SK-N-SH treated with all-trans-retinoic acid at 6 μM for 48 hours (cell line): ENCODE results near the gene ZNF536.

Source experiments
- ATAC-seq: fragments of 200-7000 bp; cut with Tn5 transposase; 3 replicates; pipeline ENCODE4 v1.9.1; 2020; ENCODE audit warnings: mild to moderate bottlenecking, moderate library complexity
- BACH2 ChIP-seq: fragments of 250-450 bp; sonication (Bioruptor Pico); IDR thresholded peaks from 2 replicates; pipeline ENCODE4 v1.9.0; 2021; ENCODE audit warnings: mild to moderate bottlenecking, borderline replicate concordance
- ESRRG ChIP-seq: fragments of 250-450 bp; sonication (Bioruptor Pico); IDR thresholded peaks from 2 replicates; pipeline ENCODE4 v1.6.1; 2021; ENCODE audit warnings: mild to moderate bottlenecking
- GLIS3 ChIP-seq: fragments of 250-450 bp; sonication (Bioruptor Pico); IDR thresholded peaks from 2 replicates; pipeline ENCODE4 v1.5.0; 2020; ENCODE audit warnings: mild to moderate bottlenecking, moderate library complexity
- OSR1 ChIP-seq: fragments of 250-450 bp; sonication (Bioruptor Pico); IDR thresholded peaks from 2 replicates; pipeline ENCODE4 v1.8.0; 2022; ENCODE audit warnings: moderate library complexity, mild to moderate bottlenecking, inconsistent platforms
- PPARA ChIP-seq: fragments of 250-450 bp; sonication (Bioruptor Pico); IDR thresholded peaks from 2 replicates; pipeline ENCODE4 v1.5.0; 2020; ENCODE audit warnings: mild to moderate bottlenecking, borderline replicate concordance
- RARB ChIP-seq: fragments of 250-450 bp; sonication (Bioruptor Pico); IDR thresholded peaks from 2 replicates; pipeline ENCODE4 v1.8.0; 2021; ENCODE audit warnings: mild to moderate bottlenecking, moderate library complexity
- SNAI2 ChIP-seq: fragments of 250-450 bp; sonication (Bioruptor Pico); IDR thresholded peaks from 2 replicates; pipeline ENCODE4 v1.5.0; 2020; ENCODE audit warnings: mild to moderate bottlenecking, moderate library complexity
- TCF4 ChIP-seq: fragments of 250-450 bp; sonication (Bioruptor Pico); IDR thresholded peaks from 2 replicates; pipeline ENCODE4 v1.8.0; 2021; ENCODE audit warnings: mild to moderate bottlenecking, moderate library complexity, borderline replicate concordance
- TOX ChIP-seq: fragments of 250-450 bp; sonication (Bioruptor Pico); IDR thresholded peaks from 2 replicates; pipeline ENCODE4 v1.8.0; 2021; ENCODE audit warnings: mild to moderate bottlenecking, moderate library complexity, borderline replicate concordance
- ZC3H10 ChIP-seq: fragments of 250-450 bp; sonication (Bioruptor Pico); IDR thresholded peaks from 2 replicates; pipeline ENCODE4 v1.5.1; 2021; ENCODE audit warnings: mild to moderate bottlenecking, moderate library complexity
- ZFP3 ChIP-seq: fragments of 250-450 bp; sonication (Bioruptor Pico); IDR thresholded peaks from 2 replicates; pipeline ENCODE4 v1.5.0; 2020; ENCODE audit warnings: mild to moderate bottlenecking, moderate library complexity
- ZFP30 ChIP-seq: fragments of 450-650 bp; formaldehyde crosslinking; IDR thresholded peaks from 2 replicates; pipeline ENCODE4 v1.5.0; 2022; ENCODE audit warnings: mild to moderate bottlenecking, moderate library complexity
- ZNF565 ChIP-seq: fragments of 450-650 bp; formaldehyde crosslinking; conservative IDR thresholded peaks from 2 replicates; pipeline ENCODE4 v1.5.0; 2020; ENCODE audit warnings: low read depth, mild to moderate bottlenecking, moderate library complexity
- ZNF70 ChIP-seq: fragments of 450-650 bp; formaldehyde crosslinking; IDR thresholded peaks from 2 replicates; pipeline ENCODE4 v1.5.0; 2020; ENCODE audit warnings: mild to moderate bottlenecking, moderate library complexity
- ZNF8 ChIP-seq: fragments of 450-650 bp; formaldehyde crosslinking; IDR thresholded peaks from 2 replicates; pipeline ENCODE4 v1.5.0; 2020; ENCODE audit warnings: mild to moderate bottlenecking, moderate library complexity
- TF ChIP-seq, protein P1 (sequence below): fragments of 250-450 bp; sonication (Bioruptor Pico); IDR thresholded peaks from 2 replicates; pipeline ENCODE4 v1.8.0; 2020; ENCODE audit warnings: mild to moderate bottlenecking, moderate library complexity, borderline replicate concordance
- TF ChIP-seq, protein P2 (sequence below): fragments of 250-450 bp; sonication (Bioruptor Pico); IDR thresholded peaks from 2 replicates; pipeline ENCODE4 v1.5.1; 2021; ENCODE audit warnings: mild to moderate bottlenecking, moderate library complexity
- TF ChIP-seq, protein P3 (sequence below): fragments of 250-450 bp; sonication (Bioruptor Pico); IDR thresholded peaks from 2 replicates; pipeline ENCODE4 v1.5.1; 2020; ENCODE audit warnings: low read depth, mild to moderate bottlenecking, moderate library complexity
- TF ChIP-seq, protein P4 (sequence below): fragments of 250-450 bp; sonication (Bioruptor Pico); IDR thresholded peaks from 2 replicates; pipeline ENCODE4 v1.5.0; 2020; ENCODE audit warnings: mild to moderate bottlenecking, moderate library complexity
- TF ChIP-seq, protein P5 (sequence below): fragments of 250-450 bp; sonication (Bioruptor Pico); IDR thresholded peaks from 2 replicates; pipeline ENCODE4 v1.8.0; 2021; ENCODE audit warnings: low read depth, mild to moderate bottlenecking, moderate library complexity, borderline replicate concordance

ZNF536 gene

DNA sequence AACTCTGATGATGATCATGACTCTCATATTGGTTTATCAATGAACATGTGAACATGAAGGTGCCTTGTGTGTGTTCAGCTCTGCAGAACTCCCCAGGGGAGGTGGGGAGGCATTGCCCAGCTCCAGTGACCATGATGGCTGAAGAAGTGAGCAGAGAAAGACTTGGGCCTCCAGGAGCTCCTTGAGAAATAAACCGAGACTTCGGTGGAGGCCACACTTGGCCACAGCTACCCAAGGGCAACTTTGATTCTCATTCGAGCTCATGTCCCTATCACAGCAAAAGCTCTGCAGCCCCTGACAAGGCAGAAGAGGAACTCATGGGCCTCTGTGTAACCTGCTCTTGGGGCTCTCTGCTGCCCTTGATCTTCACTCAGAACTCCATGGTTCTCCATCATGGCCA lies 44.1 kb upstream of the ZNF536 start:
- no peak for ATAC-seq
- no peak for TF ChIP-seq OSR1 (CRISPR knock-in tag)
- TF ChIP-seq, protein P1, sequence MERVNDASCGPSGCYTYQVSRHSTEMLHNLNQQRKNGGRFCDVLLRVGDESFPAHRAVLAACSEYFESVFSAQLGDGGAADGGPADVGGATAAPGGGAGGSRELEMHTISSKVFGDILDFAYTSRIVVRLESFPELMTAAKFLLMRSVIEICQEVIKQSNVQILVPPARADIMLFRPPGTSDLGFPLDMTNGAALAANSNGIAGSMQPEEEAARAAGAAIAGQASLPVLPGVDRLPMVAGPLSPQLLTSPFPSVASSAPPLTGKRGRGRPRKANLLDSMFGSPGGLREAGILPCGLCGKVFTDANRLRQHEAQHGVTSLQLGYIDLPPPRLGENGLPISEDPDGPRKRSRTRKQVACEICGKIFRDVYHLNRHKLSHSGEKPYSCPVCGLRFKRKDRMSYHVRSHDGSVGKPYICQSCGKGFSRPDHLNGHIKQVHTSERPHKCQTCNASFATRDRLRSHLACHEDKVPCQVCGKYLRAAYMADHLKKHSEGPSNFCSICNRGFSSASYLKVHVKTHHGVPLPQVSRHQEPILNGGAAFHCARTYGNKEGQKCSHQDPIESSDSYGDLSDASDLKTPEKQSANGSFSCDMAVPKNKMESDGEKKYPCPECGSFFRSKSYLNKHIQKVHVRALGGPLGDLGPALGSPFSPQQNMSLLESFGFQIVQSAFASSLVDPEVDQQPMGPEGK (CRISPR knock-in tag) = no peak
- TF ChIP-seq, protein P2, sequence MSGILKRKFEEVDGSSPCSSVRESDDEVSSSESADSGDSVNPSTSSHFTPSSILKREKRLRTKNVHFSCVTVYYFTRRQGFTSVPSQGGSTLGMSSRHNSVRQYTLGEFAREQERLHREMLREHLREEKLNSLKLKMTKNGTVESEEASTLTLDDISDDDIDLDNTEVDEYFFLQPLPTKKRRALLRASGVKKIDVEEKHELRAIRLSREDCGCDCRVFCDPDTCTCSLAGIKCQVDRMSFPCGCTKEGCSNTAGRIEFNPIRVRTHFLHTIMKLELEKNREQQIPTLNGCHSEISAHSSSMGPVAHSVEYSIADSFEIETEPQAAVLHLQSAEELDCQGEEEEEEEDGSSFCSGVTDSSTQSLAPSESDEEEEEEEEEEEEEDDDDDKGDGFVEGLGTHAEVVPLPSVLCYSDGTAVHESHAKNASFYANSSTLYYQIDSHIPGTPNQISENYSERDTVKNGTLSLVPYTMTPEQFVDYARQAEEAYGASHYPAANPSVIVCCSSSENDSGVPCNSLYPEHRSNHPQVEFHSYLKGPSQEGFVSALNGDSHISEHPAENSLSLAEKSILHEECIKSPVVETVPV (CRISPR knock-in tag) = no peak
- no peak for TF ChIP-seq TOX (CRISPR knock-in tag)
- TF ChIP-seq ZNF565 (CRISPR knock-in tag) = no peak

DNA sequence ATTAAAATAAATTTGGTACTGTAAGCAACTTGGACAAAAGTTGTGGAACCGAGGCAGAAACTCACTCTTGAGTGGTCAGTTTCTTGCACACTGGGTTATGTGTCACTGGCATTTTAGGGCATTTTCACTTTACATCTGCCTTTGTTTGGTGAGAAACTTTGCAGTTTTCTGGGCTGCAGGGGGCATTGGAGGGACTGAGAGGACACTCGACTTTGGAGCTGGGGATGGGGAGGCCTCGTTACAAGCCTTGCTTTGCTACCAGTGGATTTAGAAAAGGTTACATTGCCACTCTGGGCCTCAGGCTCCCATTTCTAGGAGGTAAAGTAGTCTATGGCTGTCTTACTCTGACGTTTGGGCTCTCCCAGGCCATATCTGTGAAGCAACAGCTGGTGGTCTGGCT lies 41.9 kb upstream of the ZNF536 start:
- TF ChIP-seq, protein P1 (CRISPR knock-in tag) = no peak
- no peak for TF ChIP-seq PPARA (CRISPR knock-in tag)
- no peak for TF ChIP-seq ZNF8
- TF ChIP-seq ZFP30 (CRISPR knock-in tag) = no peak
- no peak for TF ChIP-seq RARB (CRISPR knock-in tag)
- no peak for TF ChIP-seq ZNF70 (CRISPR knock-in tag)
- TF ChIP-seq, protein P3, sequence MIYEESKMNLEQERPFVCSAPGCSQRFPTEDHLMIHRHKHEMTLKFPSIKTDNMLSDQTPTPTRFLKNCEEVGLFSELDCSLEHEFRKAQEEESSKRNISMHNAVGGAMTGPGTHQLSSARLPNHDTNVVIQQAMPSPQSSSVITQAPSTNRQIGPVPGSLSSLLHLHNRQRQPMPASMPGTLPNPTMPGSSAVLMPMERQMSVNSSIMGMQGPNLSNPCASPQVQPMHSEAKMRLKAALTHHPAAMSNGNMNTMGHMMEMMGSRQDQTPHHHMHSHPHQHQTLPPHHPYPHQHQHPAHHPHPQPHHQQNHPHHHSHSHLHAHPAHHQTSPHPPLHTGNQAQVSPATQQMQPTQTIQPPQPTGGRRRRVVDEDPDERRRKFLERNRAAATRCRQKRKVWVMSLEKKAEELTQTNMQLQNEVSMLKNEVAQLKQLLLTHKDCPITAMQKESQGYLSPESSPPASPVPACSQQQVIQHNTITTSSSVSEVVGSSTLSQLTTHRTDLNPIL = no peak
- no peak for TF ChIP-seq ESRRG (CRISPR knock-in tag)
- TF ChIP-seq SNAI2 (CRISPR knock-in tag) = no peak
- TF ChIP-seq TCF4 (CRISPR knock-in tag) = no peak
- no peak for TF ChIP-seq ZC3H10
- no peak for TF ChIP-seq BACH2
- TF ChIP-seq, protein P4, sequence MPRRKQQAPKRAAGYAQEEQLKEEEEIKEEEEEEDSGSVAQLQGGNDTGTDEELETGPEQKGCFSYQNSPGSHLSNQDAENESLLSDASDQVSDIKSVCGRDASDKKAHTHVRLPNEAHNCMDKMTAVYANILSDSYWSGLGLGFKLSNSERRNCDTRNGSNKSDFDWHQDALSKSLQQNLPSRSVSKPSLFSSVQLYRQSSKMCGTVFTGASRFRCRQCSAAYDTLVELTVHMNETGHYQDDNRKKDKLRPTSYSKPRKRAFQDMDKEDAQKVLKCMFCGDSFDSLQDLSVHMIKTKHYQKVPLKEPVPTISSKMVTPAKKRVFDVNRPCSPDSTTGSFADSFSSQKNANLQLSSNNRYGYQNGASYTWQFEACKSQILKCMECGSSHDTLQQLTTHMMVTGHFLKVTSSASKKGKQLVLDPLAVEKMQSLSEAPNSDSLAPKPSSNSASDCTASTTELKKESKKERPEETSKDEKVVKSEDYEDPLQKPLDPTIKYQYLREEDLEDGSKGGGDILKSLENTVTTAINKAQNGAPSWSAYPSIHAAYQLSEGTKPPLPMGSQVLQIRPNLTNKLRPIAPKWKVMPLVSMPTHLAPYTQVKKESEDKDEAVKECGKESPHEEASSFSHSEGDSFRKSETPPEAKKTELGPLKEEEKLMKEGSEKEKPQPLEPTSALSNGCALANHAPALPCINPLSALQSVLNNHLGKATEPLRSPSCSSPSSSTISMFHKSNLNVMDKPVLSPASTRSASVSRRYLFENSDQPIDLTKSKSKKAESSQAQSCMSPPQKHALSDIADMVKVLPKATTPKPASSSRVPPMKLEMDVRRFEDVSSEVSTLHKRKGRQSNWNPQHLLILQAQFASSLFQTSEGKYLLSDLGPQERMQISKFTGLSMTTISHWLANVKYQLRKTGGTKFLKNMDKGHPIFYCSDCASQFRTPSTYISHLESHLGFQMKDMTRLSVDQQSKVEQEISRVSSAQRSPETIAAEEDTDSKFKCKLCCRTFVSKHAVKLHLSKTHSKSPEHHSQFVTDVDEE (CRISPR knock-in tag) = no peak
- TF ChIP-seq TOX (CRISPR knock-in tag) = no peak
- TF ChIP-seq GLIS3 (CRISPR knock-in tag) = no peak
- no peak for TF ChIP-seq OSR1 (CRISPR knock-in tag)
- TF ChIP-seq, protein P5, sequence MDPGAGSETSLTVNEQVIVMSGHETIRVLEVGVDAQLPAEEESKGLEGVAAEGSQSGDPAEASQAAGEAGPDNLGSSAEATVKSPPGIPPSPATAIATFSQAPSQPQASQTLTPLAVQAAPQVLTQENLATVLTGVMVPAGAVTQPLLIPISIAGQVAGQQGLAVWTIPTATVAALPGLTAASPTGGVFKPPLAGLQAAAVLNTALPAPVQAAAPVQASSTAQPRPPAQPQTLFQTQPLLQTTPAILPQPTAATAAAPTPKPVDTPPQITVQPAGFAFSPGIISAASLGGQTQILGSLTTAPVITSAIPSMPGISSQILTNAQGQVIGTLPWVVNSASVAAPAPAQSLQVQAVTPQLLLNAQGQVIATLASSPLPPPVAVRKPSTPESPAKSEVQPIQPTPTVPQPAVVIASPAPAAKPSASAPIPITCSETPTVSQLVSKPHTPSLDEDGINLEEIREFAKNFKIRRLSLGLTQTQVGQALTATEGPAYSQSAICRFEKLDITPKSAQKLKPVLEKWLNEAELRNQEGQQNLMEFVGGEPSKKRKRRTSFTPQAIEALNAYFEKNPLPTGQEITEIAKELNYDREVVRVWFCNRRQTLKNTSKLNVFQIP (CRISPR knock-in tag) = no peak
- TF ChIP-seq ZFP3 (CRISPR knock-in tag) = no peak
- no peak for TF ChIP-seq ZNF565 (CRISPR knock-in tag)
- no peak for ATAC-seq
